Smooth muscle cell (in vitro differentiated cells): Measurements from ENCODE around the gene OR9K2. TPM values are rescaled to one million over a fixed set of nuclear protein-coding genes. Genes with fewer than 3 reads are reported as not detected.
"Not testable (repeated sequence)": the region's sequence is repeated elsewhere in the genome, so short reads cannot be mapped to it uniquely, and the experiment has no call there.

Experiments
- DNase-seq: peaks from one replicate; lab custom pipeline; 2025; ENCODE audit not compliant: unreplicated experiment; lab: John Stamatoyannopoulos, UW
- H2AFZ ChIP-seq: fragments of 200-600 bp; sonication (generic); 2 replicates; pipeline ENCODE4 v1.6.0; 2016; ENCODE audit warnings: antibody characterized with exemption, low read depth, mild to moderate bottlenecking
- H3F3A ChIP-seq: fragments of 200-600 bp; sonication (generic); 2 replicates; pipeline ENCODE4 v1.6.0; 2017; ENCODE audit warnings: antibody characterized with exemption, low read depth
- H3K27ac ChIP-seq: fragments of 200-600 bp; sonication (generic); 2 replicates; pipeline ENCODE4 v1.5.1; 2016; ENCODE audit warnings: low read depth, mild to moderate bottlenecking
- H3K27me3 ChIP-seq: fragments of 200-600 bp; sonication (generic); 2 replicates; pipeline ENCODE4 v1.6.1; 2016; ENCODE audit warnings: low read depth, mild to moderate bottlenecking
- H3K36me3 ChIP-seq: fragments of 200-600 bp; sonication (generic); 2 replicates; pipeline ENCODE4 v1.5.1; 2016; ENCODE audit warnings: low read depth
- H3K4me1 ChIP-seq: fragments of 200-600 bp; sonication (generic); 2 replicates; pipeline ENCODE4 v1.5.1; 2016; ENCODE audit warnings: low read depth
- H3K4me2 ChIP-seq: fragments of 200-600 bp; sonication (generic); 2 replicates; pipeline ENCODE4 v1.6.0; 2016; ENCODE audit warnings: mild to moderate bottlenecking
- H3K4me3 ChIP-seq: fragments of 200-600 bp; sonication (generic); 2 replicates; pipeline ENCODE4 v1.5.1; 2016; ENCODE audit warnings: mild to moderate bottlenecking
- H3K79me2 ChIP-seq: fragments of 200-600 bp; sonication (generic); 2 replicates; pipeline ENCODE4 v1.6.0; 2016; ENCODE audit warnings: low read depth, mild to moderate bottlenecking
- H3K9ac ChIP-seq: fragments of 200-600 bp; sonication (generic); 2 replicates; pipeline ENCODE4 v1.6.0; 2016; ENCODE audit warnings: low read depth
- H3K9me3 ChIP-seq: fragments of 200-600 bp; sonication (generic); replicated peaks from 2 replicates; pipeline ENCODE4 v1.5.1; 2016; ENCODE audit warnings: low read depth
- H4K20me1 ChIP-seq: fragments of 200-600 bp; sonication (generic); 2 replicates; pipeline ENCODE4 v1.6.0; 2016; ENCODE audit warnings: low read depth
- CTCF ChIP-seq: fragments of 200-600 bp; sonication (generic); IDR thresholded peaks from 2 replicates; pipeline ENCODE4 v1.5.1; 2017; ENCODE audit warnings: borderline replicate concordance, mild to moderate bottlenecking, antibody characterized with exemption; ENCODE audit not compliant: insufficient read depth, poor library complexity, severe bottlenecking
- WGBS: methylation state at CpG from one replicate; pipeline ENCODE4 v1.1.7; 2016; ENCODE audit warnings: low lambda C conversion rate; 5-methylcytosine and 5-hydroxymethylcytosine counted together
- polyA plus RNA-seq: library from polyadenylated mRNA; unstranded; fragments of >200 nt; fragmentation: Nextera tagmentation; extraction: Ambion mirVana; gene quantifications from 2 replicates; pipeline ENCODE4 v1.2.1, GENCODE V29; 2016
- total RNA-seq: library from RNA; depleted of rRNA; stranded (reverse); fragments of >200 nt; gene quantifications from 2 replicates; pipeline ENCODE4 v1.2.3, GENCODE V29; 2014

Gene OR9K2
- total and polyA plus RNA-seq, 2 experiments from 2014 or later: not detected

DNA sequence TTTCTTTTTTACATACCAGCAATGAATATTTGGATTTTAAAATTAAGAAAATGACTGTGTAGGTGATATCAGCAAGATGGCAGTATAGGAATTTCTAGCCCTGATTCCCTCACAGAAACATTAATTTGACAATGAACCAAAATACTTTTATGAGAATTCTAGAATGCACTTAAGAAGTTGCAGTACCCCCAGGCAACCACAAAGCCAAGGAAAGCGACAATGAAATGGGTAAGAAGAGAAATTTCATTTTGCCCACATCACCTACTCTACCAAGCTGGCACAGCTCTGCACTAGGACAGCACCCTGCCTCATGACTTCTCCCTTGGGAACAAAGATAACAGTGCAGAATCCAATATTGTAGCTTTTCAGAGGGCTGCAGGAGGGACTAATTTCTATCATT, 6.6 kb downstream of the OR9K2 start:
- no peak overlapping the region for H3K4me2 ChIP-seq
- H3K4me3 ChIP-seq: no peak overlapping the region
- H3K9ac ChIP-seq: no peak overlapping the region
- H3K27me3 ChIP-seq: peaks cover 4% of the 10 kb centered on the region
- no peaks in the 10 kb centered on the region for H4K20me1 ChIP-seq
- H3K9me3 ChIP-seq: no peaks in the 10 kb centered on the region
- DNase-seq: no peak
- no peak for TF ChIP-seq CTCF
- no peaks in the 10 kb centered on the region for H3K79me2 ChIP-seq
- H3F3A ChIP-seq: no peaks in the 10 kb centered on the region
- 41% methylated on average over 1 of the region's 1 CpG for WGBS
- no peaks in the 10 kb centered on the region for H3K4me1 ChIP-seq
- no peak overlapping the region for H3K27ac ChIP-seq
- no peaks in the 10 kb centered on the region for H3K36me3 ChIP-seq
- no peak overlapping the region for H2AFZ ChIP-seq

GRCh38 chr12:55142669-55143565, 16.7 kb downstream of the OR9K2 start:
- Histone ChIP-seq H3K4me2 (peak overlapping the region; percentile 49), H2AFZ (no peak overlapping the region), H3K79me2 (no peaks in the 10 kb centered on the region), H3K9ac (no peak overlapping the region), H3K9me3 (no peaks in the 10 kb centered on the region), H3K4me3 (no peak overlapping the region), H3F3A (no peaks in the 10 kb centered on the region), H4K20me1 (no peaks in the 10 kb centered on the region), H3K27me3 (no peaks in the 10 kb centered on the region), H3K4me1 (no peaks in the 10 kb centered on the region), H3K36me3 (no peaks in the 10 kb centered on the region), H3K27ac (no peak overlapping the region)
- no peak for DNase-seq
- 56% methylated on average over 3 of the region's 3 CpGs for WGBS
- TF ChIP-seq CTCF: peak; percentile 73

- Histone ChIP-seq H3K4me3 (no peak overlapping the region), H3K27ac (no peak overlapping the region), H3K4me1 (no peaks in the 10 kb centered on the region), H3F3A (no peaks in the 10 kb centered on the region), H2AFZ (no peak overlapping the region), H3K9me3 (no peaks in the 10 kb centered on the region), H3K79me2 (no peaks in the 10 kb centered on the region), H3K9ac (no peak overlapping the region), H4K20me1 (no peaks in the 10 kb centered on the region), H3K36me3 (no peaks in the 10 kb centered on the region), H3K4me2 (no peak overlapping the region), H3K27me3 (no peaks in the 10 kb centered on the region)
- TF ChIP-seq CTCF: no peak
- no peak for DNase-seq
- 5% methylated on average over 1 of the region's 1 CpG for WGBS
These were observed 17.3 kb downstream of the OR9K2 start for GRCh38 chr12:55143566-55143870.

DNA sequence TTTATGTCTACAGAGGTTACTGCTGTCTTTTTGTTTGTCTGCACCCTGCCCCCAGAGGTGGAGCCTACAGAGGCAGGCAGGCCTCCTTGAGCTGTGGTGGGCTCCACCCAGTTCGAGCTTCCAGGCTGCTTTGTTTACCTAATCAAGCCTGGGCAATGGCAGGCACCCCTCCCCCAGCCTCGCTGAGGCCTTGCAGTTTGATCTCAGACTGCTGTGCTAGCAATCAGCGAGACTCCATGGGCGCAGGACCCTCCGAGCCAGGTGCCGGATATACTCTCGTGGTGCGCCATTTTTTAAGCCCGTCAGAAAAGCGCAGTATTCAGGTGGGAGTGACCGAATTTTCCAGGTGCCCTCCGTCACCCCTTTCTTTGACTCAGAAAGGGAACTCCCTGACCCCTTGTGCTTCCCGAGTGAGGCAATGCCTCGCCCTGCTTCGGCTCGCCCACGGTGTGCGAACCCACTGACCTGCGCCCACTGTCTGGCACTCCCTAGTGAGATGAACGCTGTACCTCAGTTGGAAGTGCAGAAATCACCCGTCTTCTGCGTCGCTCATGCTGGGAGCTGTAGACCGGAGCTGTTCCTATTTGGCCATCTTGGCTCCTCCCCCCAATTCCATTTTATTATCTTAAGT, 40.9 kb downstream of the OR9K2 start:
- H4K20me1 ChIP-seq, H3K27me3 ChIP-seq, H3K79me2 ChIP-seq, H3K36me3 ChIP-seq, H3K27ac ChIP-seq, H3K4me1 ChIP-seq, DNase-seq, H3K9me3 ChIP-seq, H3K9ac ChIP-seq, H3K4me3 ChIP-seq, H3K4me2 ChIP-seq, H3F3A ChIP-seq, H2AFZ ChIP-seq: not testable (repeated sequence)
- WGBS: 85% methylated on average over 24 of the region's 24 CpGs
